Measurements from ENCODE around the gene ZNF224. TPM values are rescaled to one million over a fixed set of nuclear protein-coding genes. Genes with fewer than 3 reads are reported as not detected.

Gene ZNF224
- total RNA-seq, 1 experiment from 2014 or later: 5.6 TPM

- H3K9me3 ChIP-seq (ENCODE audit: low read length): no peaks in the 10 kb centered on the region
- H3K9ac ChIP-seq (ENCODE audit: low read length): no peak within 1 kb of the TSS
- no peaks in the 10 kb centered on the region for H3K79me2 ChIP-seq (ENCODE audit: low read length)
- BruUV-seq (replicated peaks): no TSS peak
- H3K4me1 ChIP-seq (ENCODE audit: insufficient read depth, low read length): no peaks in the 10 kb centered on the region
- H3K36me3 ChIP-seq (ENCODE audit: low read depth, low read length): no peaks in the 10 kb centered on the region
- POLR2A ChIA-PET (ENCODE audit: unreplicated experiment): no interaction called here
- no peak within 1 kb of the TSS for H2AFZ ChIP-seq (ENCODE audit: low read length)
- no peaks in the 10 kb centered on the region for H3F3A ChIP-seq (ENCODE audit: low read length, unreplicated experiment)
- H3K9me2 ChIP-seq (replicated peaks; ENCODE audit: low read length): no peaks in the 10 kb centered on the region
- H3K4me2 ChIP-seq (ENCODE audit: low read length): no peak within 1 kb of the TSS
- no peak within 1 kb of the TSS for H3K27ac ChIP-seq (ENCODE audit: low read length)
- TF ChIP-seq EZH2phosphoT487 (IDR thresholded peaks at IDR 0.05; ENCODE audit: borderline replicate concordance, low read length): no peak
- no peak for TF ChIP-seq CTCF (conservative IDR thresholded peaks at IDR 0.05; ENCODE audit: low read depth, low read length)
- no peak for TF ChIP-seq EZH2 (IDR thresholded peaks at IDR 0.05; ENCODE audit: low read length, unreplicated experiment)
- intact Hi-C loops (cut with micrococcal nuclease): no loop called here
- ATAC-seq: no peak
- no peak for DNase-seq
- H3K4me3 ChIP-seq (ENCODE audit: low read length): no peak within 1 kb of the TSS
- H4K20me1 ChIP-seq (ENCODE audit: low read length): no peaks in the 10 kb centered on the region
- CTCF ChIA-PET: no interaction called here
- H3K27me3 ChIP-seq (ENCODE audit: low read length): no peaks in the 10 kb centered on the region
Measured at GRCh38 chr19:44051650-44052402, 42.3 kb upstream of the ZNF224 start, which contains the start of gene ZNF223. Gene ZNF223 (plus strand): TSS chr19:44052036. CDS start chr19:44055177, 3,141 bp downstream.

GRCh38 chr19:44055870-44056269 is 38.3 kb upstream of the ZNF224 start:
- Histone ChIP-seq H3K27ac (ENCODE audit: low read length) (no peak overlapping the region), H3K9ac (ENCODE audit: low read length) (no peak overlapping the region), H3K4me2 (ENCODE audit: low read length) (no peak overlapping the region), H2AFZ (ENCODE audit: low read length) (no peak overlapping the region), H4K20me1 (ENCODE audit: low read length) (no peaks in the 10 kb centered on the region), H3K9me3 (ENCODE audit: low read length) (no peaks in the 10 kb centered on the region), H3K4me1 (ENCODE audit: insufficient read depth, low read length) (no peaks in the 10 kb centered on the region), H3K9me2 (replicated peaks; ENCODE audit: low read length) (no peaks in the 10 kb centered on the region), H3K79me2 (ENCODE audit: low read length) (no peaks in the 10 kb centered on the region), H3K36me3 (ENCODE audit: low read depth, low read length) (no peaks in the 10 kb centered on the region), H3F3A (ENCODE audit: low read length, unreplicated experiment) (no peaks in the 10 kb centered on the region), H3K27me3 (ENCODE audit: low read length) (no peaks in the 10 kb centered on the region), H3K4me3 (ENCODE audit: low read length) (no peak overlapping the region)
- BruUV-seq (replicated peaks): no TSS peak
- ATAC-seq: no peak
- no peak for DNase-seq
- TF ChIP-seq EZH2phosphoT487 (IDR thresholded peaks at IDR 0.05; ENCODE audit: borderline replicate concordance, low read length) (no peak), CTCF (conservative IDR thresholded peaks at IDR 0.05; ENCODE audit: low read depth, low read length) (no peak), EZH2 (IDR thresholded peaks at IDR 0.05; ENCODE audit: low read length, unreplicated experiment) (no peak)
- POLR2A ChIA-PET (ENCODE audit: unreplicated experiment): no interaction called here
- CTCF ChIA-PET: no interaction called here
- intact Hi-C loops (cut with micrococcal nuclease): no loop called here

GRCh38 chr19:44059229-44059628 is 34.9 kb upstream of the ZNF224 start:
- ATAC-seq: no peak
- CTCF ChIA-PET: no interaction called here

More at GRCh38 chr19:44059229-44059628, 34.9 kb upstream of the ZNF224 start:
- H3K9me3 ChIP-seq (ENCODE audit: low read length): no peaks in the 10 kb centered on the region
- H3K36me3 ChIP-seq (ENCODE audit: low read depth, low read length): no peaks in the 10 kb centered on the region
- no peak overlapping the region for H3K27ac ChIP-seq (ENCODE audit: low read length)
- no peak for TF ChIP-seq EZH2 (IDR thresholded peaks at IDR 0.05; ENCODE audit: low read length, unreplicated experiment)
- TF ChIP-seq EZH2phosphoT487 (IDR thresholded peaks at IDR 0.05; ENCODE audit: borderline replicate concordance, low read length): no peak
- no peak for TF ChIP-seq CTCF (conservative IDR thresholded peaks at IDR 0.05; ENCODE audit: low read depth, low read length)
- no peaks in the 10 kb centered on the region for H3K27me3 ChIP-seq (ENCODE audit: low read length)
- no TSS peak for BruUV-seq (replicated peaks)
- H3K9ac ChIP-seq (ENCODE audit: low read length): no peak overlapping the region
- no peaks in the 10 kb centered on the region for H3K79me2 ChIP-seq (ENCODE audit: low read length)
- DNase-seq: no peak
- no peaks in the 10 kb centered on the region for H4K20me1 ChIP-seq (ENCODE audit: low read length)
- intact Hi-C loops (cut with micrococcal nuclease): no loop called here
- no peaks in the 10 kb centered on the region for H3F3A ChIP-seq (ENCODE audit: low read length, unreplicated experiment)
- H3K4me1 ChIP-seq (ENCODE audit: insufficient read depth, low read length): no peaks in the 10 kb centered on the region
- H3K4me3 ChIP-seq (ENCODE audit: low read length): no peak overlapping the region
- H2AFZ ChIP-seq (ENCODE audit: low read length): no peak overlapping the region
- POLR2A ChIA-PET (ENCODE audit: unreplicated experiment): no interaction called here
- H3K9me2 ChIP-seq (replicated peaks; ENCODE audit: low read length): no peaks in the 10 kb centered on the region
- no peak overlapping the region for H3K4me2 ChIP-seq (ENCODE audit: low read length)
